Measurements from ENCODE around the gene KITLG.

KITLG gene

DNA sequence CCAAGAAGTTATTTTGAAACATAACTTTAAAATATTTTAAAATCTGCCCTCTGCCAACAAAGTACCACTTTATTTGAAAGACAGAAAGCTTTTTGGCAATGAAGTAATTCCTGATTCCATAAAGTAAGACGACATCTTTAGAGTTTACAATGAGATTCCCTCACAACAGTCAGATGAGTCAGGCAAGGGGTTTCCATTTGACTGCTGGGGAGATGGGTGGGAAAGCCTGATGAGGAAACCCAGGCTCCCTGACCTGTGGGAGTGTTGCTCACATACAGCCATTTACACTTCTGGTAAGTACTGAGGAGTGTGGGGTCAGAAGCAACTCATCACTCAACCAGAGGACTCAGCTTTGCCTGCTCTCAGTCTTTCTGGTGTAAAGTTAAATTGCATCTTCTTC is 10.2 kb downstream of the KITLG start:
- H3K79me2 ChIP-seq (ENCODE audit: low read length) = no peaks in the 10 kb centered on the region
- no peaks in the 10 kb centered on the region for H3K27me3 ChIP-seq (replicated peaks; ENCODE audit: insufficient read depth, low read length)
- no peaks in the 10 kb centered on the region for H4K20me1 ChIP-seq (ENCODE audit: insufficient read depth, low read length)
- H3K9ac ChIP-seq (ENCODE audit: low read length) = no peak overlapping the region
- H3K9me3 ChIP-seq (replicated peaks; ENCODE audit: insufficient read depth, low read length) = no peaks in the 10 kb centered on the region
- H3K4me1 ChIP-seq (ENCODE audit: low read length) = no peaks in the 10 kb centered on the region
- no peaks in the 10 kb centered on the region for H3K36me3 ChIP-seq (replicated peaks; ENCODE audit: insufficient read depth, low read length)
- no peak overlapping the region for H3K4me2 ChIP-seq (ENCODE audit: low read depth, low read length)
- no peak for DNase-seq
- H3K4me3 ChIP-seq (ENCODE audit: low read length) = no peak overlapping the region
- no peaks in the 10 kb centered on the region for H3K9me2 ChIP-seq (replicated peaks; ENCODE audit: insufficient read depth, low read length)
- no peaks in the 10 kb centered on the region for H3F3A ChIP-seq (ENCODE audit: insufficient read depth, low read length)
- H3K27ac ChIP-seq (ENCODE audit: low read length) = no peak overlapping the region
- H2AFZ ChIP-seq (ENCODE audit: low read length) = no peak overlapping the region
- no peak for TF ChIP-seq EZH2phosphoT487 (IDR thresholded peaks at IDR 0.05; ENCODE audit: low read length)
- TF ChIP-seq EZH2 (optimal IDR thresholded peaks at IDR 0.05; ENCODE audit: low read depth, low read length) = no peak
- TF ChIP-seq, protein P1, sequence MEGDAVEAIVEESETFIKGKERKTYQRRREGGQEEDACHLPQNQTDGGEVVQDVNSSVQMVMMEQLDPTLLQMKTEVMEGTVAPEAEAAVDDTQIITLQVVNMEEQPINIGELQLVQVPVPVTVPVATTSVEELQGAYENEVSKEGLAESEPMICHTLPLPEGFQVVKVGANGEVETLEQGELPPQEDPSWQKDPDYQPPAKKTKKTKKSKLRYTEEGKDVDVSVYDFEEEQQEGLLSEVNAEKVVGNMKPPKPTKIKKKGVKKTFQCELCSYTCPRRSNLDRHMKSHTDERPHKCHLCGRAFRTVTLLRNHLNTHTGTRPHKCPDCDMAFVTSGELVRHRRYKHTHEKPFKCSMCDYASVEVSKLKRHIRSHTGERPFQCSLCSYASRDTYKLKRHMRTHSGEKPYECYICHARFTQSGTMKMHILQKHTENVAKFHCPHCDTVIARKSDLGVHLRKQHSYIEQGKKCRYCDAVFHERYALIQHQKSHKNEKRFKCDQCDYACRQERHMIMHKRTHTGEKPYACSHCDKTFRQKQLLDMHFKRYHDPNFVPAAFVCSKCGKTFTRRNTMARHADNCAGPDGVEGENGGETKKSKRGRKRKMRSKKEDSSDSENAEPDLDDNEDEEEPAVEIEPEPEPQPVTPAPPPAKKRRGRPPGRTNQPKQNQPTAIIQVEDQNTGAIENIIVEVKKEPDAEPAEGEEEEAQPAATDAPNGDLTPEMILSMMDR (IDR thresholded peaks at IDR 0.05; ENCODE audit: low read length) = no peak

DNA sequence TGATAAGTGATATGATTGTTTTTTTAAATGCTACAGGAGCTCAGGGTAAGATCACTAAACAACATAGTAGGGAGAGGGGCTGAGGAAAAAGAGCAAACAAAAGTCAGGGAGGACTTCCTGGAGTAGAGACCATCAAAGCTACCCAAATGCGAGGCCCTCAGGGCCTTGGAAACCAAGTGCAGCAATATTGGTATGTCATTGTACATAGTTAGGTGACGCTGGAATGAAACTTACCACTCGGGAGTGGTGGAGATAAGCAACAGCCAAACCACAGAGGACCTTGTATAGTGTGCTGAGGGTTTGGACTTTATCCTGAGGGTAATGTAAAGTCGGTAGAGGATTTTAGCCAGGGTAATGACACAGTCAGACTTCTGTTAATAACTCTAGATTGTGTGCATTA is 13.8 kb downstream of the KITLG start:
- Histone ChIP-seq H3F3A (ENCODE audit: insufficient read depth, low read length) (no peaks in the 10 kb centered on the region), H3K36me3 (replicated peaks; ENCODE audit: insufficient read depth, low read length) (no peaks in the 10 kb centered on the region), H3K27ac (ENCODE audit: low read length) (no peak overlapping the region), H3K79me2 (ENCODE audit: low read length) (no peaks in the 10 kb centered on the region), H3K4me1 (ENCODE audit: low read length) (no peaks in the 10 kb centered on the region), H3K4me3 (ENCODE audit: low read length) (no peak overlapping the region), H3K9me3 (replicated peaks; ENCODE audit: insufficient read depth, low read length) (no peaks in the 10 kb centered on the region), H2AFZ (ENCODE audit: low read length) (no peak overlapping the region), H4K20me1 (ENCODE audit: insufficient read depth, low read length) (no peaks in the 10 kb centered on the region), H3K4me2 (ENCODE audit: low read depth, low read length) (no peak overlapping the region), H3K9ac (ENCODE audit: low read length) (no peak overlapping the region), H3K27me3 (replicated peaks; ENCODE audit: insufficient read depth, low read length) (no peaks in the 10 kb centered on the region), H3K9me2 (replicated peaks; ENCODE audit: insufficient read depth, low read length) (no peaks in the 10 kb centered on the region)
- TF ChIP-seq EZH2 (optimal IDR thresholded peaks at IDR 0.05; ENCODE audit: low read depth, low read length) = no peak
- TF ChIP-seq, protein P1 (IDR thresholded peaks at IDR 0.05; ENCODE audit: low read length) = no peak
- no peak for TF ChIP-seq EZH2phosphoT487 (IDR thresholded peaks at IDR 0.05; ENCODE audit: low read length)
- DNase-seq = no peak

DNA sequence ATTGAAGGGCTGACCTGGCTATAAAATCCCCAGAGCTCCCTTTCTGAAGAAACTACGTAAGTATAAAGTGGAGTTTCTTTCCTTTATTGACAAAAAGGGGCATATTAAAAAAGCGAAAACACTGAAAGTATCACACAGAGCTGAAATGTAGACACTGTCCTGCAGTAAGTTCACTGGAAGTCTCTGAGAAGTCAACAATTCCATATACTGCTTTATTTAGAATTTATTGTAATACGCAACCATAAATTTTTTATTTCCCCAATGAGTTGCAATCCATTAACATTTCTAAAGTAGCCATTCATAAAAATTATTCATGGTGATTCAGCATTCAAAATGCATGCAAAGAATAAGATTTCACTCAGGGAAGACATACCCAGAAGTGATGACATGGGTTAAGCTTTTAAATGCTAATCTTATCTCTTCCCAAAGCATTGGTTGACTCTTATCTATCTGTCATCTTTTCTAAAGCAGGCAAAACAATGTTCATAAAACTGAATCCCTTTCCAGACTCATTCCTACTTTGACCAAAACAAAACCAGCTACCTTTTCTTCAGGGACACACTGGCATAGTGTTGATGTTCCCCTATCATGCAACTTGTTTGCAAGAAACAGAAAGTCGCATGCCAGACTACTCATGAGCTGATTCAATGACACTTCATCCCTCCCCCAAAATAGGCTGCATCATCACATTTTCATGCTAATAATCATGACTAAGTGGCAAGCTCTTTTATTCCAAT is 17.3 kb downstream of the KITLG start:
- no peaks in the 10 kb centered on the region for H3K36me3 ChIP-seq (replicated peaks; ENCODE audit: insufficient read depth, low read length)
- no peak overlapping the region for H3K4me3 ChIP-seq (ENCODE audit: low read length)
- no peak overlapping the region for H3K4me2 ChIP-seq (ENCODE audit: low read depth, low read length)
- no peak overlapping the region for H3K9ac ChIP-seq (ENCODE audit: low read length)
- DNase-seq = no peak
- no peaks in the 10 kb centered on the region for H3K4me1 ChIP-seq (ENCODE audit: low read length)
- TF ChIP-seq EZH2 (optimal IDR thresholded peaks at IDR 0.05; ENCODE audit: low read depth, low read length) = no peak
- TF ChIP-seq EZH2phosphoT487 (IDR thresholded peaks at IDR 0.05; ENCODE audit: low read length) = no peak
- TF ChIP-seq, protein P1 (IDR thresholded peaks at IDR 0.05; ENCODE audit: low read length) = no peak
- no peaks in the 10 kb centered on the region for H3K27me3 ChIP-seq (replicated peaks; ENCODE audit: insufficient read depth, low read length)
- no peaks in the 10 kb centered on the region for H3K79me2 ChIP-seq (ENCODE audit: low read length)
- H3K9me2 ChIP-seq (replicated peaks; ENCODE audit: insufficient read depth, low read length) = no peaks in the 10 kb centered on the region
- H2AFZ ChIP-seq (ENCODE audit: low read length) = no peak overlapping the region
- no peaks in the 10 kb centered on the region for H3K9me3 ChIP-seq (replicated peaks; ENCODE audit: insufficient read depth, low read length)
- no peak overlapping the region for H3K27ac ChIP-seq (ENCODE audit: low read length)
- no peaks in the 10 kb centered on the region for H4K20me1 ChIP-seq (ENCODE audit: insufficient read depth, low read length)
- no peaks in the 10 kb centered on the region for H3F3A ChIP-seq (ENCODE audit: insufficient read depth, low read length)

All from MM.1S (cell line).